Measurements from ENCODE around the gene CD28.
"Not testable (repeated sequence)": the region's sequence is repeated elsewhere in the genome, so short reads cannot be mapped to it uniquely, and the experiment has no call there.

The CD28 gene

DNA sequence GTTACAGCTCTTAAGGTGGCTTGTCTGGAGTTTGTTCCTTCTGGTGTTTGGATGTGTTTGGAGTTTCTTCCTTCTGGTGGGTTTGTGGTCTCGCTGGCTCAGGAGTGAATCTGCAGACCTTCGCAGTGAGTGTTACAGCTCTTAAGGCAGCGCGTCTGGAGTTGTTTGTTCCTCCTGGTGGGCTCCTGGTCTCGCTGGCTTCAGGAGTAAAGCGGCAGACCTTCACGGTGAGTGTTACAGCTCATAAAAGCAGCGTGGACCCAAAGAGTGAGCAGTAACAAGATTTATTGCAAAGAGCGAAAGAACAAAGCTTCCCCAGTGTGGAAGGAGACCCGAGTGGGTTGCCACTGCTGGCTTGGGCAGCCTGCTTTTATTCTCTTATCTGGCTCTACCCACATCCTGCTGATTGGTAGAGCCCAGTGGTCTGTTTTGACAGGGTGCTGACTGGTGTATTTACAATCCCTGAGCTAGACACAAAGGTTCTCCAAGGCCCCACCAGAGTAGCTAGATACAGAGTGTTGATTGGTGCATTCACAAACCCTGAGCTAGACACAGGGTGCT, 78.4 kb downstream of the CD28 start:
- not testable (repeated sequence) for DNase-seq (ENCODE audit: low spot score)

DNA sequence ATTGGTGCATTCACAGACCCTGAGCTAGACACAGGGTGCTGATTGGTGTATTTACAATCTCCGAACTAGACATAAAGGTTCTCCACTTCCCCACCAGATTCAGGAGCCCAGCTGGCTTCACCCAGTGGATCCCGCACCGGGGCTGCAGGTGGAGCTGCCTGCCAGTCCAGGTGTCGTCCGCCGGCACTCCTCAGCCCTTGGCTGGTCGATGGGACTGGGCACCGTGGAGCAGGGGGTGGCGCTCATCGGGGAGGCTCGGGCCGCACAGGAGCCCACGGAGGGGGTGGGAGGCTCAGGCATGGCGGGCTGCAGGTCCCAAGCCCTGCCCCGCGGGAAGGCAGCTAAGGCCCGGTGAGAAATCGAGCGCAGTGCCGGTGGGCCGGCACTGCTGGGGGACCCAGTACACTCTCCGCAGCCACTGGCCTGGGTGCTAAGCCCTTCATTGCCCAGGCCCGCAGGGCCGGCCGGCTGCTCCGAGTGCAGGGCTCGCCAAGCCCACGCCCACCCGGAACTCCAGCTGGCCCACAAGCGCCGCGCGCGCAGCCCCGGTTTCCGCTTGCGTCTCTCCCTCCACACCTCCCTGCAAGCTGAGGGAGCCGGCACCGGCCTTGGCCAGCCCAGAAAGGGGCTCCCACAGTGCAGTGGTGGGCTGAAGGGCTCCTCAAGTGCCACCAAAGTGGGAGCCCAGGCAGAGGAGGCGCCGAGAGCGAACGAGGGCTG, 79.1 kb downstream of the CD28 start:
- not testable (repeated sequence) for DNase-seq (ENCODE audit: low spot score)

DNA sequence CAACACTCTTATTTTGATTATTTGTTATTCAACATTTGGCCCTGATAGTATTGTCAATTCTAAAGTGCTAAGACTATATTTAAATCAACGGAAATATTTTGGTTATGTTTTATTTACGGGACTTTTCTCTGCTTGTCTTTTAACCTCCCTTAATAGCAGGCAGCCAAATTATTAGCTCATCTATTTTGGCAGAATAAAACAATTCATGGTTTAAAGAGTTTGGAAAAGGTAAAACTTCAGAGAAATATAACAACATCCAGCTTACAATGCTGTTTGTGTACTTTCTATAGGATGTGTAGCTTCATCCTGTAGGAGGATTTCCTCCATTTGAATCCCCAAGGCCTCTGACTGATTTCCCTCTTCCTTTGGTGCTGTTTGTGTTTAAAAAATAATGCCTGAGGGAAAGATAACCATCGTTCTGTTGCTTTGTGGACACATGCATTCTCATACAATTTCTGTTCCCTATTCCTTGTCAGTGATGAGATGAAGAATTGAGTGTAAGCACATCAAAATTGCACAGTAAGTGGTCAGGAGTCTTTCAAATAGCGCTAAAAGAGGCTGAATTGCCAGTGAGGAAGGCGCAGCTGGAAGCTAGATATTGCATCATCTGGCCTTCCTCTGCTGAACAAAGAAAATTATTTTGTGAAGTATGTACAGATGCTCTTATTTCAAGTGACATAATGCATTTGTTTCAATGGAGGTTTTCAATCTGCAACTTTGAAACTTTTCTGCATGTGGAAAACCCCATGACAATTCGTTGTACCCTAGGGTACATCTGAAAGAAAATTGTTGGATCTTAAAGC, 80.3 kb downstream of the CD28 start:
- DNase-seq (ENCODE audit: low spot score), result no peak

DNA sequence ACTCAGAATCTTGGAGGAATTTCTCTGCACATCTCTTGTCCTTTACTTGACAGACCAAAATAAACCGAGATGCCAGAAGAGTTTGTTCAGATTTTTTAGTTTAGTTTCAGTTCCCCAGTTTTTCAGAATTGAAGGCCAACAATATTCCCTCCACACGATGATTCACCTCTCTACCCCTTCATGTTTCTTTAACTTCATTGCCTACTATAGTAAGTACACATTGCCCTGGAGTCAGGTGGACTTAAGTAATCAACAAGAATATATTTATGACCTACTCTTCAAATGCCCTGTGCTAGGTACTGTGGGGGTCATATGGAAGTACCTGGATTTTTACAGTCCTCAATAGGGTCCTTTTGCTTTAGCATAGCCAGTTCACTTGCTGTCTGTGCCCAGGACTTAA, 81.5 kb downstream of the CD28 start:
- DNase-seq (ENCODE audit: low spot score), result no peak
